Muscle of back (tissue), 10 donors: ENCODE data around the gene SLC25A26. TPM values are rescaled to one million over a fixed set of nuclear protein-coding genes. Genes with fewer than 3 reads are reported as not detected.

ENCODE experiments used
- polyA plus RNA-seq, 10 donors: library from polyadenylated mRNA; unstranded; fragments of 120-200 nt; gene quantifications; one replicate each; pipeline ENCODE4 v1.2.1, GENCODE V29; 2013; ENCODE audit not compliant: insufficient read length in 10 of 10

The SLC25A26 gene
- polyA plus RNA-seq, 10 donors: 19.0 to 28.1 (median 26.1) TPM

Other genes starting within 250 kb of the SLC25A26 start
- gene MAGI1, start 182.1 kb upstream of the SLC25A26 start, polyA plus RNA-seq: 10 to 100 TPM in 9 of 10 donors, 1 to 10 TPM in 1; 9.5 to 18.3 (median 14.3) TPM